Tibial nerve (tissue), 4 donors: ENCODE data around the gene ADAMTS9.

Source experiments
- CTCF ChIP-seq, 5 experiments: fragments of 200-600 bp in 3 of 5; fragments of 450-650 bp in 2 of 5; sonication (generic) in 3 of 5; IDR thresholded peaks; one replicate each; pipeline ENCODE4 v1.5.1; 2016 to 2019; ENCODE audit warnings: antibody characterized with exemption in 5 of 5, mild to moderate bottlenecking in 3 of 5, moderate library complexity in 2 of 5
- EP300 ChIP-seq, 2 donors: sonication (generic); formaldehyde crosslinking; IDR thresholded peaks; one replicate each; pipeline ENCODE4 v1.6.1; 2017; ENCODE audit warnings: antibody characterized with exemption in 2 of 2, mild to moderate bottlenecking in 1 of 2
- POLR2A ChIP-seq, 2 donors: fragments of 450-650 bp; IDR thresholded peaks; one replicate each; pipeline ENCODE4 v1.6.1; 2017; ENCODE audit warnings: antibody characterized with exemption in 2 of 2, mild to moderate bottlenecking in 2 of 2, moderate library complexity in 2 of 2

DNA sequence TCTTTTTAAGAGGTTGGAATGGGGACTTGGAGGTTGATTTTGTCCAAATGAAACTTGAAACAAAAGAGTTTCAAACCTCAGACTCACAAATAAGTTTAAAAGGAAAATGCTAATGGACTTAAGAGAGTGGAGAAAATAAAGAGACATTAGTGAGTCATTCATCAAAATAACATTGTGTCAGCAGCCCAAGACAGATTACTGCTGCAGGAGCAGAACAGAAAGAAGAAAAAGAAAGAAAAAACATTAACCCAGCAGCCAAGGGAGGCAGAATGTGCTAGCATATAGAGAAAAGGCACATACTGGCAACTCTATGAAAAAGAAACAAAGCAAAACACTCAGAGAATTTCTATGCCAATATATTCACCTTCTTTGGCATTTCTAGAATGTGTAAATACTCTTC lies 42.6 kb downstream of the ADAMTS9 start:
- TF ChIP-seq CTCF (IDR thresholded peaks at IDR 0.05) (no peak), POLR2A (IDR thresholded peaks at IDR 0.05) (no peak), EP300 (IDR thresholded peaks at IDR 0.05) (no peak)
